ENCODE results near the gene TUBB4B.
A peak's percentile ranks its signal among the peaks of the same experiment; 100 is the strongest.

Gene TUBB4B

DNA sequence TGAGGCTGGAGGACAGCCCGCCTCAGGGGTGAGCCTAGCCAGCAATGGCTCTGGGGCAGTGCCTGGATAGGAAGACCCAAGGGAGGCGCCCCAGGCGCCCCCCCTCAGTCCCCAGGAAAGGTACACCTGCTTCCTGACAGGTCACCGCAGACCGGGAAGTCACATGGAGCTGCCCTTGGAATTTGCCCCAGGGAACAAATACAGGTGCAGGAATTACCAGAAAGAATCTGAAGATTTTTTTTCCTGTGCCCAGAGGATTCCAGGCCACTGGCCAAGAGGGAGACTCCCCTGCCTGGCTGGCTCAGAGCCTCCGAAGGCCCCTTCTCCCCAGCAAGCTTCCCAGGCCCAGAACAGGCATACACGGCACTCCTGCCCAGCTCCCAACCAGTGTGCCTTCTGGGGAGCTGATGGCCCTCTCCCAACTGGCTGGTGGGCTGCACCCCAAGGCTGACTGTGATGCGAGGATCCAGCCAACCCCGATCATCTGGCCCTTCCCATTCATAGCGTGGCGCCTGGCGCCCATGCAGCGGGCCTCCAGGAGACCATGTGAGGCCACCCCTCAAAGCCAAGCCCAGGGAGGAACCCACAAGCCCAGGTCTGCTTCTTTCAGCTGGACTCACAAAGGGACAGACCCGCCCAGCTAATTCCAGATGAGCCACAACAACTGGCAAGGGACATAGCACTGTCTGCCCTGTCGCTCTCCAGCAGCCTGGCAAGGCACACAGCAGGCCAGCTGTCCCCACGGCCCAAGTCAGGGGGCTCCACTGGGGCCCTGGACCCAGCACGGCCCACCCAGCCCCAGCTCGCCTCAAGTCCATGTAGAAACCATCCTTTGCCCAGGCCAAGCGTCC, 42.8 kb upstream of the TUBB4B start:
- TF ChIP-seq POLR2A (IDR thresholded peaks at IDR 0.05; ENCODE audit: low read depth, low read length) (no peak), TAF1 (IDR thresholded peaks at IDR 0.05; ENCODE audit: low read depth, low read length) (no peak), SPI1 (IDR thresholded peaks at IDR 0.05; ENCODE audit: low read depth, low read length) (no peak)
- DNase-seq (ENCODE audit: insufficient read length, low spot score) (no peak), FAIRE-seq (no peak)

DNA sequence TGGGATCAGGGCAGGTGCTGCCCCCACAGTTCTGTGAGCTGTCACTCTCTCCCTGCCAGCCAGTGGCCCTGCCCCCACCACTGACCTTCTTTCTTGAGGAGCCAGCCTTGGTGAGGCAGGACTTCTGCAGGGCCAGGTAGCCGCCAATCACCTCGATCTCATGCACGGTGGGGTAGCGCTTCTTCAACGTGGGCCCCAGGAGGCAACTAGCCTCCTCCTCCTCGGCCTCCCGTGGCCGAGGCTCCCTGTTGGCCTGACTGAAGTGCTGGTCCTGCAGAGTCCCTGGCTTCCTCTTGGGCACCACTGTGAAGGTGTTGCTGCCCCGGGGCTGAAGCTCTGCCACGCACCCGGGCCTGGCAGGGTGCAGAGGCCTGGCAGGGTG, 42.2 kb upstream of the TUBB4B start:
- FAIRE-seq = no peak
- TF ChIP-seq POU2F2 (IDR thresholded peaks at IDR 0.05; ENCODE audit: low read depth, low read length) (no peak), PAX5 (IDR thresholded peaks at IDR 0.05; ENCODE audit: insufficient read depth, low read length, severe bottlenecking) (no peak), SPI1 (IDR thresholded peaks at IDR 0.05; ENCODE audit: low read depth, low read length) (no peak), POLR2AphosphoS5 (IDR thresholded peaks at IDR 0.05; ENCODE audit: low read depth, low read length) (no peak), POLR2A (IDR thresholded peaks at IDR 0.05; ENCODE audit: low read depth, low read length) (no peak), TAF1 (IDR thresholded peaks at IDR 0.05; ENCODE audit: low read depth, low read length) (no peak)
- no peak for DNase-seq (ENCODE audit: insufficient read length, low spot score)

DNA sequence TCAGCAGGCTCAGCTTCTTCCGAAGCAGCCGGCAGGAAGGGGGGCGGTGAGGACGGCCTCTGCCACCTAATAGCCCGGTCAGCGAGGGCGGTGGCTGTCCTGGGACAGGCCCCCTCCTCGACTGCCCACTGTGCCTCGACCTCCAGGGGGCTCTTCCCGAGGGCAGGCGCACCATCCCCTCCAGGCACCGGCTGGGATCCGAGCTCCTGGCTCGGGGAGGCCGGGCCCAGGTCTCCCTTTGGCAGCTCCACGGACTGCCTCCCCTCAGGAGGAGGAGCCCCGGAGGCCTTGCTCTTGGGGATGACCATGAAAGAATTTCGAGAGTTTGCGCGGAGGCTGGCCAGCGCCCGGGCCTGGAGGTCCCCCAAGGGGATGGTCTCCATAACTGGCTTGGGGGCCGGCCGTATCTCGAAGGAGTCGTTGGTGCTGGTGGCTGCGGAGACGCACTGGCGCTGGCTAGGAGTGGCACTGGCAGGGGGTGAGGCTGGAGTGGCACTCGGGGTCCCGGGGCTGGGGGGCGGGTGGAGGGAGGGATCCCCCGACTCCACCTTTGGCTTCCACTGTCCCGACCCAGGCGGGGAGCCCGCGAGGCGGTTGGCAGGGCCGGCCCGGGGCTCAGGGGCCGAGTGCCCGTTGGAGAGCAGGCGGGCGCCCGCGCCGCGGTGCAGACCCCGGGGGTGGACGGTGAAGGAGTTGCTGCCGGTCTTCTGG, 41.5 kb upstream of the TUBB4B start:
- DNase-seq (ENCODE audit: insufficient read length, low spot score) (no peak), FAIRE-seq (no peak)
- TF ChIP-seq TAF1 (IDR thresholded peaks at IDR 0.05; ENCODE audit: low read depth, low read length) (no peak), POU2F2 (IDR thresholded peaks at IDR 0.05; ENCODE audit: low read depth, low read length) (no peak), POLR2AphosphoS5 (IDR thresholded peaks at IDR 0.05; ENCODE audit: low read depth, low read length) (no peak), SPI1 (IDR thresholded peaks at IDR 0.05; ENCODE audit: low read depth, low read length) (no peak), PAX5 (IDR thresholded peaks at IDR 0.05; ENCODE audit: insufficient read depth, low read length, severe bottlenecking) (no peak), POLR2A (IDR thresholded peaks at IDR 0.05; ENCODE audit: low read depth, low read length) (no peak)

DNA sequence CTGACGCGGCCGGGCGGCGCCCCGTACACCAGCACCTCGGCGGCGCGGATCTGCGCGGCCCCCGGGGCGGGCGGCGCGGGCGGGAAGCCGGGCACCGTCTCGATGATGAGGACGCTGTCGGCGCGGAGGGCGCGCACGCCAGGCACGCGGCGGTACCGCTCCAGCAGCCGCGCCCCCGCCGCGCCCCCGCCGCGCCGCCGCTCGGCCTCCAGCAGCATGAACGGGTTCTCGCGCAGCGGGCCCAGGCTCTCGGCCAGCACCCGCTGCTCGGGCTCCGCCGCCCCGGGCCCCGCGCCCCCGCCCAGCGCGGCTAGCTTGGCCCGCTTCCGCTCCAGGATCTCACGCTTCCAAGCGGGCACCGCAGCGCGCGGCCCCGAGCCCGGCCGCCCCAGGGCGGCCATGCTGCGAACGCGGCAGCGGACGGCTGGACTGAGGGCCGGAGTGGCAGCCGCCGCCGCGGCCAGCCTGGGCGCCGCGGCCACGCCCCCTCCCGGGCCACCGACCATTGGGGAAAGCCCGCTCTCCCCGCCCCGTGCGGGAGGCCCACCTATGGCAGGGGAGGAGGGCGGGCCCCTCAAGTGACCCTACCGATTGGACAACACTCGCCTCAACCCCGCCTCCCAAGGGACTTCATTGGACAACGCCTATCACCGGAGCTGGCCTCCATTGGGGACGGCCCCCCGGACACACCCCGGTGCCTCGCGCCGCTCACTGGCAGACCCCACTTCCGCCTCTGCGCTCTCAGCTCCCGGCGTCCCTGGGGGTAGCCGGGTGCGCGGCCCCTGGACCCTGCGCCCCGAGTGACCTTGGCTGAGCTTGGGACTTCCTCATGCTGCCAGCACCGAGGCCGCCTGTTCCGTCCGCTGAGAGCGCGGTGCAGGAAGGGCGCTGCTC, 40.5 kb upstream of the TUBB4B start, which contains the start of gene TPRN:
TSS of gene TPRN (minus strand) at position 431 of the 894 bp plus-strand sequence. CDS start at position 401, 30 bp downstream.
- peak; percentile 100 for DNase-seq (ENCODE audit: insufficient read length, low spot score)
- peak; percentile 70; the same call in 1 of the 2 replicates for TF ChIP-seq POLR2AphosphoS5 (IDR thresholded peaks at IDR 0.05; ENCODE audit: low read depth, low read length)
- no peak for TF ChIP-seq POU2F2 (IDR thresholded peaks at IDR 0.05; ENCODE audit: low read depth, low read length)
- peak; percentile 63 for TF ChIP-seq SPI1 (IDR thresholded peaks at IDR 0.05; ENCODE audit: low read depth, low read length)
- TF ChIP-seq TAF1 (IDR thresholded peaks at IDR 0.05; ENCODE audit: low read depth, low read length) = peak; percentile 88
- peak; percentile 91 for TF ChIP-seq PAX5 (IDR thresholded peaks at IDR 0.05; ENCODE audit: insufficient read depth, low read length, severe bottlenecking)
- TF ChIP-seq POLR2A (IDR thresholded peaks at IDR 0.05; ENCODE audit: low read depth, low read length) = peak; percentile 80
- peak; percentile 99 for FAIRE-seq

DNA sequence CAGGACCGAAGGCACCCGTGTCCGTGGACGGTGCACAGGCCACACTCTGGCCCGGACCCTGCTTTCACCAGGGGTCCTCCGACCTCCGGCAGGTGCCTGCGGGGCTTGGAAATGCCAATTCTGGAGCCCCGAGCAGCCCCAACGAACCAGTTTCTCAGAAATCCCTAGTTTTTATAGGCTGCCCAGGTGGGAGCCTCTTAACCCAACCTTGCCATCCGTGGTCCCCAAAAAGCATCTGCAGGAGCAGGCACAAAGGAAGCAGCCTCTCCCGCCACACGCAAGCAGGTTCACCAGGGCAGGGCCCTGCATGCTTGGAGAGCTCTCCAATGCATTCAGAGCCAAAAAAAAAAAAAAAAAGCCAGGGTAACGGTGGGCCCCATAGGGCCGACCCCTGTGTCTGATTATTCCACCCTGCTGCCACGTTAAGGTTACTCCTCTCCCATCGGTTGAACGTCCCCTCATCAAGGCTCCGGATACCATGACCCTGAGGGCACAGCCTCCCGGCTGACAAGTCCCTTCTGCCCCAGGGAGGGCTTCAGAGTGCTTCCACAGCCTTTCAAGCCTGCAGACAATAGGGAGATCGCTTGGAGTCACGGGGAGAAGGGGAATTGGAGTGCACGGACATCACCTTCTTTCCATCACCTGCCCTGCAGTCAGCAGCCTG, 39.8 kb upstream of the TUBB4B start:
- TF ChIP-seq POU2F2 (IDR thresholded peaks at IDR 0.05; ENCODE audit: low read depth, low read length) (0 out of 2 replicates have a peak, but pooled peaks have one; percentile 9), POLR2AphosphoS5 (IDR thresholded peaks at IDR 0.05; ENCODE audit: low read depth, low read length) (no peak), POLR2A (IDR thresholded peaks at IDR 0.05; ENCODE audit: low read depth, low read length) (peak; percentile 30; the same call in 1 of the 2 replicates)
- FAIRE-seq (no peak), DNase-seq (ENCODE audit: insufficient read length, low spot score) (no peak)

DNA sequence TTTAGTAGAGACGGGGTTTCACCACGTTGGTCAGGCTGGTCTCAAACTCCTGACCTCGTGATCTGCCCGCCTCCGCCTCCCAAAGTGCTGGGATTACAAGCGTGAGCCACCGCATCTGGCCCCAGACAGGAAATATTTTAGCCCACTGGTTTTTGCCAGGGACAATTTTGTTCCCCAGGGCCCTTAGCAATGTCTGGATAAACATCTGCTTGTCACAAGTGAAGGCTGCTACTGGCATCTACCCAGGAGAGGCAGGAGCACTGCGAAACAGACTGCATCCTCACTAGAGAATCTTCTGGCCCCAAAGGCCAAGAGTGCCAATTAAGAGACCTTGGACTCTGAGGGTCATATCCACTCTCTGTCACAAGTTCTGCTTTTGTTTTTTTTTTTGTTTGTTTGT, 38.1 kb upstream of the TUBB4B start:
- FAIRE-seq (no peak), DNase-seq (ENCODE audit: insufficient read length, low spot score) (no peak)
- TF ChIP-seq POLR2AphosphoS5 (IDR thresholded peaks at IDR 0.05; ENCODE audit: low read depth, low read length) = no peak
- TF ChIP-seq PAX5 (IDR thresholded peaks at IDR 0.05; ENCODE audit: insufficient read depth, low read length, severe bottlenecking) = no peak
- TF ChIP-seq POU2F2 (IDR thresholded peaks at IDR 0.05; ENCODE audit: low read depth, low read length) = no peak
- no peak for TF ChIP-seq TAF1 (IDR thresholded peaks at IDR 0.05; ENCODE audit: low read depth, low read length)
- TF ChIP-seq POLR2A (IDR thresholded peaks at IDR 0.05; ENCODE audit: low read depth, low read length) = no peak
- TF ChIP-seq SPI1 (IDR thresholded peaks at IDR 0.05; ENCODE audit: low read depth, low read length) = no peak

DNA sequence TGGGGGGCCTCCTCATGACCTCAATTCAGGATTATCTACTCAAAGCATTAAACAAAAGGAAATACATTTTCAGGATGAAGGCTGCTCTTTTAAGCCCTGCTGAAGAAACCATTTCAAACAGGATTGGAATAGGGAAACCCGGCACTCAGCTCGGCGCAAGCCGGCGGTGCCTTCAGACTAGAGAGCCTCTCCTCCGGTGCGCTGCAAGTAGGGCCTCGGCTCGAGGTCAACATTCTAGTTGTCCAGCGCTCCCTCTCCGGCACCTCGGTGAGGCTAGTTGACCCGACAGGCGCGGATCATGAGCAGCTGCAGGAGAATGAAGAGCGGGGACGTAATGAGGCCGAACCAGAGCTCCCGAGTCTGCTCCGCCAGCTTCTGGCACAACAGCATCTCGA, 36.4 kb upstream of the TUBB4B start:
- TF ChIP-seq PAX5 (IDR thresholded peaks at IDR 0.05; ENCODE audit: insufficient read depth, low read length, severe bottlenecking) (no peak), POLR2AphosphoS5 (IDR thresholded peaks at IDR 0.05; ENCODE audit: low read depth, low read length) (no peak), POU2F2 (IDR thresholded peaks at IDR 0.05; ENCODE audit: low read depth, low read length) (no peak), TAF1 (IDR thresholded peaks at IDR 0.05; ENCODE audit: low read depth, low read length) (no peak), SPI1 (IDR thresholded peaks at IDR 0.05; ENCODE audit: low read depth, low read length) (no peak), POLR2A (IDR thresholded peaks at IDR 0.05; ENCODE audit: low read depth, low read length) (no peak)
- DNase-seq (ENCODE audit: insufficient read length, low spot score) (no peak), FAIRE-seq (no peak)

DNA sequence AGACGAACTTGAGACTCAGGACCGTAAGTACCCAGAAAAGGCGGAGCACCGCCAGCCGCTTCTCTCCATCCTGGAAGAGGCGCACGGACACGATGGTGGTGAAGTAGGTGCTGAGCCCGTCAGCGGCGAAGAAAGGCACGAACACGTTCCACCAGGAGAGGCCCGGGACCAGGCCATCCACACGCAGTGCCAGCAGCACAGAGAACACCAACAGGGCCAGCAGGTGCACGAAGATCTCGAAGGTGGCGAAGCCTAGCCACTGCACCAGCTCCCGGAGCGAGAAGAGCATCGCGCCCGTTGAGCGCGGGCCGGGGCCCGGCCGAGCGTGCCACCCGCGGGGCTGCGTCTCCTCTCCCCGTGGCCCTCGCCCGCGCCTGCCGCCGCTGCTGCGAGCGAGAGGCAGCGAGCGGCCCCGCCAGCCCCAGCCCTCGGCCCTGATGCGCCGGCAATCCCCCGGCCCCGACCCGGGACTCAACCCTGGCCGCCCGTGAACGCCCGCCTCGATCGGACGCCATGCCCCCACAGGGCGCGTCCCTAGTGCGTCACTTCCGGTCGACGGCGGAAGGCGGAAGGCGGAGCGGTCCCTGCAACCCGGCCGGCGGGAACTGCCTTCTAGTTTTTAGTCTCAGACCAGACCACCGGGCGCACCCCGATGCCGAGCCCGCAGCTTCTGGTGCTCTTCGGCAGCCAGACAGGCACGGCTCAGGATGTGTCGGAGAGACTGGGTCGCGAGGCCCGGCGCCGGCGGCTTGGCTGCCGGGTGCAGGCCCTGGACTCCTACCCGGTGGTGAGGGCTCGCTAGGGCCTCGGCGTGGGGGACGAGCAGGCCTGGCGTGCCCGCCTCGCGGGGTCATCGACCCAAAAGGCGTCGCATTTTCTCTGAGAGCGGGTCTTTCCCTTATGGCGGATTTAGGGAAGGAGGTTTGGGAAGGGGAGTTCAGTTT, 35.7 kb upstream of the TUBB4B start, which contains the start of the genes NDOR1 and TMEM203:
TSS of gene NDOR1 (plus strand) at position 575 of the 944 bp plus-strand sequence. CDS start at position 653, 78 bp downstream.
TSS of gene TMEM203 (minus strand) at position 523 of the 944 bp plus-strand sequence. CDS start at position 289, 234 bp downstream.
- FAIRE-seq (peak; percentile 95), DNase-seq (ENCODE audit: insufficient read length, low spot score) (peak; percentile 100)
- TF ChIP-seq TAF1 (IDR thresholded peaks at IDR 0.05; ENCODE audit: low read depth, low read length) (peak; percentile 64), POU2F2 (IDR thresholded peaks at IDR 0.05; ENCODE audit: low read depth, low read length) (peak; percentile 74; the same call in 1 of the 2 replicates), POLR2A (IDR thresholded peaks at IDR 0.05; ENCODE audit: low read depth, low read length) (peak; percentile 84), SPI1 (IDR thresholded peaks at IDR 0.05; ENCODE audit: low read depth, low read length) (no peak), PAX5 (IDR thresholded peaks at IDR 0.05; ENCODE audit: insufficient read depth, low read length, severe bottlenecking) (peak; percentile 7), POLR2AphosphoS5 (IDR thresholded peaks at IDR 0.05; ENCODE audit: low read depth, low read length) (peak; percentile 49; the same call in 1 of the 2 replicates)
